Kidney (tissue), 14 donors: ENCODE results near the gene ZBTB7A. TPM values are rescaled to one million over a fixed set of nuclear protein-coding genes. Genes with fewer than 3 reads are reported as not detected.

ENCODE experiments used
- DNase-seq, 5 donors: peaks; one replicate each; pipeline ENCODE4 v3.0.0-alpha.2; 2013 to 2020
- FAIRE-seq: peaks from 2 replicates; lab custom pipeline; 2012; peaks lifted over from hg19 to GRCh38; lab: Jason Lieb, UNC
- H3K27ac ChIP-seq, 2 donors: one replicate each; pipeline ENCODE4 v1.7.0; 2013; ENCODE audit warnings: low read depth in 2 of 2, low read length in 2 of 2, inconsistent platforms in 1 of 2
- H3K27me3 ChIP-seq: one replicate; pipeline ENCODE4 v1.7.1; 2013; ENCODE audit warnings: low read length, inconsistent platforms; ENCODE audit not compliant: control insufficient read depth, insufficient read depth
- H3K36me3 ChIP-seq, 3 donors: one replicate each; pipeline versions ENCODE4 v1.7.0 to v1.7.1; 2013; ENCODE audit warnings: low read length in 3 of 3, control low read depth in 1 of 3, inconsistent platforms in 1 of 3; ENCODE audit not compliant: insufficient read depth in 3 of 3, control insufficient read depth in 2 of 3
- H3K4me1 ChIP-seq, 3 donors: one replicate each; pipeline versions ENCODE4 v1.7.0 to v1.7.1; 2013; ENCODE audit warnings: low read length in 3 of 3, inconsistent platforms in 1 of 3, low read depth in 1 of 3; ENCODE audit not compliant: control insufficient read depth in 2 of 3, insufficient read depth in 2 of 3
- H3K4me3 ChIP-seq, 3 donors: one replicate each; pipeline versions ENCODE4 v1.7.0 to v1.8.1; 2013; ENCODE audit warnings: low read length in 3 of 3, control low read depth in 1 of 3, inconsistent platforms in 1 of 3
- H3K9ac ChIP-seq, 3 donors: one replicate each; pipeline versions ENCODE4 v1.7.0 to v1.7.1; 2013; ENCODE audit warnings: low read length in 3 of 3, control low read depth in 1 of 3, inconsistent platforms in 1 of 3
- H3K9me3 ChIP-seq, 3 donors: one replicate each; pipeline versions ENCODE4 v1.7.0 to v1.7.1; 2013; ENCODE audit warnings: low read length in 3 of 3, control low read depth in 1 of 3, inconsistent platforms in 1 of 3; ENCODE audit not compliant: control insufficient read depth in 2 of 3, insufficient read depth in 1 of 3
- CTCF ChIP-seq: IDR thresholded peaks from 3 replicates; pipeline ENCODE4 v1.5.1; 2012; ENCODE audit warnings: mild to moderate bottlenecking, moderate library complexity, borderline replicate concordance; ENCODE audit not compliant: insufficient read depth; ENCODE audit errors: extremely low read depth
- intact Hi-C: fragments of 100-400 bp; cut with DNase I; formaldehyde crosslinking; loops from one replicate; pipeline ENCODE4 v1.11.1; 2022
- polyA plus RNA-seq: library from polyadenylated mRNA; stranded (reverse); fragments of 350-450 nt; fragmentation: Illumina TruSeq; extraction: RNeasy Lipid Tissue Mini Kit (QIAGEN cat#74804); gene quantifications from one replicate; pipeline ENCODE4 v1.2.3, GENCODE V29; 2014; ENCODE audit warnings: low read depth, low replicate concordance; ENCODE audit not compliant: insufficient read depth
- total RNA-seq: library from RNA; stranded (reverse); fragmentation: NEBNext Ultra II Directional; extraction: Animal tissue kit (Norgen Biotek cat#: 25700); gene quantifications from one replicate; pipeline ENCODE4 v1.2.1, GENCODE V29; 2021
- donor health status: control.
- donor health status: control.
- donor health status: control.
- donor health status: control.
- donor health status: control.
- donor health status: DM: yes; HTN: yes; CAD: no.
- donor health status: Normal renal cell carcinoma (clear cell type).

ZBTB7A gene
- total and polyA plus RNA-seq, 2 donors from 2014 or later, result 8.9 to 53.2 TPM

GRCh38 chr19:4084547-4084877 is 17.8 kb upstream of the ZBTB7A start:
- no peak for TF ChIP-seq CTCF
- Histone ChIP-seq H3K9me3 (no peaks in the 10 kb centered on the region), H3K4me1 (peaks cover 0 to 7% (median 4%) of the 10 kb centered on the region in 3 donors), H3K4me3 (no peak overlapping the region), H3K36me3 (no peaks in the 10 kb centered on the region), H3K9ac (no peak overlapping the region), H3K27me3 (no peaks in the 10 kb centered on the region), H3K27ac (peak overlapping the region; percentile 65 to 74)
- intact Hi-C loops, result no loop called here
- no peak for FAIRE-seq
- no peak for DNase-seq

- Histone ChIP-seq H3K9me3 (no peaks in the 10 kb centered on the region), H3K27me3 (no peaks in the 10 kb centered on the region), H3K9ac (no peak overlapping the region), H3K36me3 (no peaks in the 10 kb centered on the region), H3K4me3 (no peak overlapping the region), H3K4me1 (peaks cover 0 to 7% (median 4%) of the 10 kb centered on the region in 3 donors), H3K27ac (peak overlapping the region; percentile 72 to 74)
- no peak for FAIRE-seq
- intact Hi-C loops, result no loop called here
- DNase-seq, result peak; percentile 81 to 95 (median 85)
- TF ChIP-seq CTCF, result no peak
Measured at GRCh38 chr19:4083677-4084546, 17.2 kb upstream of the ZBTB7A start.

- Histone ChIP-seq H3K4me3 (no peak overlapping the region), H3K9me3 (no peaks in the 10 kb centered on the region), H3K36me3 (no peaks in the 10 kb centered on the region), H3K9ac (no peak overlapping the region), H3K4me1 (peaks cover 0 to 15% (median 9%) of the 10 kb centered on the region in 3 donors), H3K27me3 (no peaks in the 10 kb centered on the region), H3K27ac (peak overlapping the region in 1 of 2 donors; percentile 67)
- DNase-seq (peak in 1 of 5 donors; percentile 77), FAIRE-seq (no peak)
- no peak for TF ChIP-seq CTCF
- intact Hi-C loops, result no loop called here
Measured at GRCh38 chr19:4082172-4082571, 15.5 kb upstream of the ZBTB7A start.
